Transverse colon (tissue), 4 donors: Measurements from ENCODE around the gene GREB1L. TPM values are rescaled to one million over a fixed set of nuclear protein-coding genes. Genes with fewer than 3 reads are reported as not detected.

Experiments used
- DNase-seq: peaks from one replicate; pipeline ENCODE4 v3.0.0-alpha.2; 2019
- H3K27ac ChIP-seq, 4 donors: fragments of 200-600 bp; sonication (generic); 2 replicates each; pipeline ENCODE4 v1.5.1; 2016 to 2018; ENCODE audit warnings: inconsistent platforms in 4 of 4
- H3K27me3 ChIP-seq: fragments of 200-600 bp; sonication (generic); 2 replicates; pipeline ENCODE4 v1.5.1; 2017; ENCODE audit warnings: inconsistent platforms
- H3K36me3 ChIP-seq, 4 donors: fragments of 200-600 bp; sonication (generic); 2 replicates each; pipeline ENCODE4 v1.5.1; 2017 to 2019; ENCODE audit warnings: inconsistent platforms in 4 of 4
- H3K4me1 ChIP-seq, 4 donors: fragments of 200-600 bp; sonication (generic); 2 replicates each; pipeline ENCODE4 v1.5.1; 2017 to 2020; ENCODE audit warnings: inconsistent platforms in 4 of 4
- H3K4me3 ChIP-seq, 4 donors: fragments of 200-600 bp; sonication (generic); 1 replicate in 1 of 4; 2 replicates in 3 of 4; pipeline versions ENCODE4 v1.5.1 to v1.6.1; 2017 to 2019; ENCODE audit warnings: inconsistent platforms in 4 of 4
- H3K9me3 ChIP-seq, 2 donors: fragments of 200-600 bp; sonication (generic); 2 replicates each; pipeline ENCODE4 v1.5.1; 2017 to 2019; ENCODE audit warnings: inconsistent platforms in 2 of 2
- EP300 ChIP-seq: sonication (generic); formaldehyde crosslinking; IDR thresholded peaks from one replicate; pipeline ENCODE4 v1.6.1; 2017; ENCODE audit warnings: antibody characterized with exemption, low read depth
- POLR2A ChIP-seq: fragments of 450-650 bp; IDR thresholded peaks from one replicate; pipeline ENCODE4 v1.6.1; 2016; ENCODE audit warnings: antibody characterized with exemption, mild to moderate bottlenecking, moderate library complexity
- POLR2AphosphoS5 ChIP-seq, 3 donors: sonication (generic); formaldehyde crosslinking; IDR thresholded peaks; one replicate each; pipeline ENCODE4 v1.6.1; 2016; ENCODE audit warnings: antibody characterized with exemption in 3 of 3
- WGBS, 2 donors: methylation state at CpG; one replicate each; pipeline ENCODE4 v1.1.5; 2018; ENCODE audit warnings: low coverage in 1 of 2; 5-methylcytosine and 5-hydroxymethylcytosine counted together
- in situ Hi-C, 4 donors: fragments of 200-750 bp; cut with MboI; loops; one replicate each; pipeline versions ENCODE4 v1.15.0 to v1.15.1; 2017; ENCODE audit warnings: low sequenced_read_pairs in 3 of 4, low pct_ligation_motif_present in 1 of 4, low pct_unique_long_range_greater_than_20kb in 1 of 4
- intact Hi-C: fragments of 100-400 bp; cut with DNase I; formaldehyde crosslinking; loops from one replicate; pipeline ENCODE4 v1.15.1; 2023; ENCODE audit warnings: low total_unique reads
- total RNA-seq, 4 donors: library from RNA; depleted of rRNA; stranded (reverse); fragments of >200 nt; gene quantifications; one replicate each; pipeline ENCODE4 v1.1.0, GENCODE V29; 2016
- TF ChIP-seq, protein P1 (sequence below), 5 experiments: fragments of 200-600 bp in 3 of 5; fragments of 450-650 bp in 2 of 5; sonication (generic) in 3 of 5; IDR thresholded peaks; 1 replicate in 2 of 5; 2 replicates in 3 of 5; pipeline ENCODE4 v1.5.1; 2016 to 2017; ENCODE audit warnings: antibody characterized with exemption in 5 of 5, inconsistent platforms in 3 of 5, mild to moderate bottlenecking in 2 of 5, moderate library complexity in 1 of 5

The GREB1L gene
- total RNA-seq, 4 donors from 2014 or later = 1.1 to 1.5 TPM; not detected in 2

DNA sequence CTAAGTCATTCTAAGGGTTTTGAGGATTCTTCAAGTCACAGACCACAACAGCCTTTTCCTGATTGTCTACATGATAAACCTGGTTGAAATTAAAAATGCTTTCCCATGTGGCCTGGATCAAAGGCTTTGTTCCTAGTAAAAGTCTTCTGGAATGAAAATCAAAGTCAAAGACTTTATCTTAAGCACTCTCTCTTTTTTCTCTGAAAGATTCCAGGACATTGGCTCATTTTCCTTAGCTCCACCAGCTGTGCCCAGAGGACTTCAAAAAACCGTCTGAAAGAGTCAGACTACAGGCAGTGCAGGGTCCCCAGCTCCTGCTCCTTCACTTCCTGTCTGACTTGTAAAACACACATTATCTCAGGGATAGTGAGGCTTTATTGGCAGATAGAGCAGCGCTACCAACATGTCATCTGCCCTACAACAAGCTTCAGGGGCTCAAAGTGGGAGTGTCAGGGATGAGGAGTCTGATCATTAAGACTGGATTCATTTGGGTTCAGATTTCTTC, 210.3 kb downstream of the GREB1L start:
- H3K36me3 ChIP-seq = no peaks in the 10 kb centered on the region
- H3K4me1 ChIP-seq = peaks cover 0 to 8% (median 0%) of the 10 kb centered on the region in 4 donors
- intact Hi-C loops = no loop called here
- H3K27ac ChIP-seq = peak overlapping the region in 2 of 4 donors; percentile 24 to 41
- H3K4me3 ChIP-seq = no peak overlapping the region
- H3K27me3 ChIP-seq = no peaks in the 10 kb centered on the region
- 67% methylated on average over 2 of the region's 2 CpGs; no CpG with 5 or more reads in 1 of the 2 donors for WGBS, 2 donors
- no peak for DNase-seq
- H3K9me3 ChIP-seq = no peaks in the 10 kb centered on the region
- TF ChIP-seq EP300 = no peak
- TF ChIP-seq POLR2A = no peak
- TF ChIP-seq, protein P1, sequence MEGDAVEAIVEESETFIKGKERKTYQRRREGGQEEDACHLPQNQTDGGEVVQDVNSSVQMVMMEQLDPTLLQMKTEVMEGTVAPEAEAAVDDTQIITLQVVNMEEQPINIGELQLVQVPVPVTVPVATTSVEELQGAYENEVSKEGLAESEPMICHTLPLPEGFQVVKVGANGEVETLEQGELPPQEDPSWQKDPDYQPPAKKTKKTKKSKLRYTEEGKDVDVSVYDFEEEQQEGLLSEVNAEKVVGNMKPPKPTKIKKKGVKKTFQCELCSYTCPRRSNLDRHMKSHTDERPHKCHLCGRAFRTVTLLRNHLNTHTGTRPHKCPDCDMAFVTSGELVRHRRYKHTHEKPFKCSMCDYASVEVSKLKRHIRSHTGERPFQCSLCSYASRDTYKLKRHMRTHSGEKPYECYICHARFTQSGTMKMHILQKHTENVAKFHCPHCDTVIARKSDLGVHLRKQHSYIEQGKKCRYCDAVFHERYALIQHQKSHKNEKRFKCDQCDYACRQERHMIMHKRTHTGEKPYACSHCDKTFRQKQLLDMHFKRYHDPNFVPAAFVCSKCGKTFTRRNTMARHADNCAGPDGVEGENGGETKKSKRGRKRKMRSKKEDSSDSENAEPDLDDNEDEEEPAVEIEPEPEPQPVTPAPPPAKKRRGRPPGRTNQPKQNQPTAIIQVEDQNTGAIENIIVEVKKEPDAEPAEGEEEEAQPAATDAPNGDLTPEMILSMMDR (IDR thresholded peaks at IDR 0.05) = no peak
- no peak for TF ChIP-seq POLR2AphosphoS5 (IDR thresholded peaks at IDR 0.05)
- in situ Hi-C loops = no loop called here

DNA sequence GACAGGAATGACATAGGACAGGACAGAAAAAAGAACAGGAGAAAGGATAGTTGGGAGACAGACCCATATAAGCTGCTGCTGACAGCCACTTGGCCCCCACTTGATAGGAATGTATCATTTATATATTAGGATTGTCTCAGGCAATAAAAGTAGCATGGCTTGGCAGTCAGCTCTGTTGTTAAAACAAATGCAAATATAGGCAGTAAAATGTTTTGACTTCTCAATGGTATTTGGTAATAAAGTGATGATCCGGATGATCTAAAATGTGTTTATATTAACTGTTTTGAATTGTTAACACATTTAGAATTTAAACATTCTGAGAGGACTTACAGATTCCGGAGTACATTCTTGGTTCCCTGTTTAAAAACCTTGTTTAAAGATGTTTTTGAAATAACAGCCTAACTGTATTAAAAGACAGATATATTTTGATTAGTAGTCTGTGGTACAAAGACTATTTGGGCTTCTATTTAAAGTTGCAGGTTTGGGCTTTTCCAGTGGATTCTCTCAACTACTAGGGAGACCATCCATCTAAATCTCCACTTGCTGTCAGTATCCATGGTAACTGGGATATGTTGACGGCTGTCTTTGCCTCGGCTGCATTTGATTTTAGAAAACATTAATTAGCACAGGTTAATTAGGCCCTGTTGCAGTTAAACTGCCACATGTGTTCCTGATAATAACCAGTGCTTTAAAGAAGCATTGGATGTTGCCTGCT, 210.9 kb downstream of the GREB1L start:
- in situ Hi-C loops = no loop called here
- Histone ChIP-seq H3K27ac (peak overlapping the region in 2 of 4 donors; percentile 24 to 41), H3K36me3 (no peaks in the 10 kb centered on the region), H3K4me3 (no peak overlapping the region), H3K4me1 (peaks cover 0 to 8% (median 0%) of the 10 kb centered on the region in 4 donors), H3K9me3 (no peaks in the 10 kb centered on the region), H3K27me3 (no peaks in the 10 kb centered on the region)
- peak in 1 of 3 donors; percentile 44 for TF ChIP-seq POLR2AphosphoS5 (IDR thresholded peaks at IDR 0.05)
- no peak for TF ChIP-seq POLR2A
- TF ChIP-seq, protein P1 (IDR thresholded peaks at IDR 0.05) = no peak
- no peak for TF ChIP-seq EP300
- intact Hi-C loops = no loop called here
- DNase-seq = no peak
- WGBS, 2 donors = 53 to 61% methylated on average over 2 to 4 of the region's 4 CpGs

DNA sequence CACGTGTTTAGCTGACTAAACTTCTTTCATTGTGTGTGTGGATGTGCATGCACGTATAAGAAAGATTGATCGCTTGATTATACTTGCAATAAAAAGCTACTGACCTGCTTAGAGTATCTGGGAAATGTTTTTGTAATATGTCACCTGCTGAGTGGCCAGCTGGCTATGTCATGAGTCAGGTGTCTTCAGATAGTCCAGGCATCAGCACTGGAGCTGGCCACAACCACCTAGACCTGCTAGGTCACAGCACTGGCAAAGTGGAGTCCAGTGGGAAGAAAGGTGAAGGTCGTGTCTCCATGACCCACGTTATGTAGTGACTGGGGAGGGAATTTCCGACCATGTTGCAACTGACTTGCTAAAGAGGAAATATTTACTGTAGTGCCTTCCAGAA, 211.5 kb downstream of the GREB1L start:
- peaks cover 0 to 8% (median 0%) of the 10 kb centered on the region in 4 donors for H3K4me1 ChIP-seq
- intact Hi-C loops = no loop called here
- H3K27ac ChIP-seq = peak overlapping the region in 2 of 4 donors; percentile 3 to 41
- H3K4me3 ChIP-seq = no peak overlapping the region
- no peak for DNase-seq
- in situ Hi-C loops = no loop called here
- H3K27me3 ChIP-seq = no peaks in the 10 kb centered on the region
- WGBS, 2 donors = 60 to 70% methylated on average over 2 to 6 of the region's 6 CpGs
- H3K9me3 ChIP-seq = no peaks in the 10 kb centered on the region
- no peaks in the 10 kb centered on the region for H3K36me3 ChIP-seq
- TF ChIP-seq, protein P1 (IDR thresholded peaks at IDR 0.05) = no peak
- TF ChIP-seq POLR2A = no peak
- peak in 2 of 3 donors; percentile 80 to 84 for TF ChIP-seq POLR2AphosphoS5 (IDR thresholded peaks at IDR 0.05)
- TF ChIP-seq EP300 = peak; percentile 64

DNA sequence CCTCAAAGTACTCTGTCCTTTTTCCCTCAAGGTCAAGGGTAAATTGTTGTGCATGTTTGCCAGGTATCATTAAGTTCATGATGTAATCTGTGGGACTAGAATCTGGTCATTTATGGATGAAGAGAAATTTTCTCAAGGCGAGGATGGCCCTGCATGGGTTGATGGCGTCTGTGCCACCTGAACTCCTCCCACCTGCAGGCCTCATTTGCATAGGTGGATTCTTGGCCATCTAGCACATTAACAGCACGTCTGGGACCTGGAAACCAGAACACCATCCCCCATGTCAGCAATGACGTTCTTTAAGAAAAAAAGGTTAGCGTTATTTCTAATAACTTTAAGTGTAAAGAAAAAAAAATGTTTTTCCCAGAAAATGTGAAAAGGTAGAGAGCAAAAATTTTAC, 212.7 kb downstream of the GREB1L start:
- 80 to 86% methylated on average over 5 of the region's 5 CpGs for WGBS, 2 donors
- no peaks in the 10 kb centered on the region for H3K27me3 ChIP-seq
- in situ Hi-C loops = no loop called here
- H3K27ac ChIP-seq = no peak overlapping the region
- intact Hi-C loops = no loop called here
- peaks cover 0 to 8% (median 0%) of the 10 kb centered on the region in 4 donors for H3K4me1 ChIP-seq
- DNase-seq = no peak
- TF ChIP-seq POLR2A (no peak), POLR2AphosphoS5 (IDR thresholded peaks at IDR 0.05) (no peak), EP300 (no peak)
- TF ChIP-seq, protein P1 (IDR thresholded peaks at IDR 0.05) = no peak
- H3K36me3 ChIP-seq = no peaks in the 10 kb centered on the region
- no peaks in the 10 kb centered on the region for H3K9me3 ChIP-seq
- no peak overlapping the region for H3K4me3 ChIP-seq
